Uterus (tissue), 2 donors: ENCODE measurements around the gene CLEC4E.

ENCODE experiments used
- POLR2A ChIP-seq, 2 donors: fragments of 450-650 bp; IDR thresholded peaks; one replicate each; pipeline ENCODE4 v1.6.1; 2016; ENCODE audit warnings: antibody characterized with exemption in 2 of 2, mild to moderate bottlenecking in 1 of 2, moderate library complexity in 1 of 2
- TF ChIP-seq, protein P1 (sequence below), 4 experiments: fragments of 200-600 bp in 2 of 4; fragments of 450-650 bp in 2 of 4; sonication (generic) in 2 of 4; IDR thresholded peaks; one replicate each; pipeline ENCODE4 v1.5.1; 2016 to 2019; ENCODE audit warnings: antibody characterized with exemption in 4 of 4, mild to moderate bottlenecking in 2 of 4, moderate library complexity in 1 of 4

GRCh38 chr12:8584004-8584403, 43.3 kb upstream of the CLEC4E start:
- TF ChIP-seq, protein P1, sequence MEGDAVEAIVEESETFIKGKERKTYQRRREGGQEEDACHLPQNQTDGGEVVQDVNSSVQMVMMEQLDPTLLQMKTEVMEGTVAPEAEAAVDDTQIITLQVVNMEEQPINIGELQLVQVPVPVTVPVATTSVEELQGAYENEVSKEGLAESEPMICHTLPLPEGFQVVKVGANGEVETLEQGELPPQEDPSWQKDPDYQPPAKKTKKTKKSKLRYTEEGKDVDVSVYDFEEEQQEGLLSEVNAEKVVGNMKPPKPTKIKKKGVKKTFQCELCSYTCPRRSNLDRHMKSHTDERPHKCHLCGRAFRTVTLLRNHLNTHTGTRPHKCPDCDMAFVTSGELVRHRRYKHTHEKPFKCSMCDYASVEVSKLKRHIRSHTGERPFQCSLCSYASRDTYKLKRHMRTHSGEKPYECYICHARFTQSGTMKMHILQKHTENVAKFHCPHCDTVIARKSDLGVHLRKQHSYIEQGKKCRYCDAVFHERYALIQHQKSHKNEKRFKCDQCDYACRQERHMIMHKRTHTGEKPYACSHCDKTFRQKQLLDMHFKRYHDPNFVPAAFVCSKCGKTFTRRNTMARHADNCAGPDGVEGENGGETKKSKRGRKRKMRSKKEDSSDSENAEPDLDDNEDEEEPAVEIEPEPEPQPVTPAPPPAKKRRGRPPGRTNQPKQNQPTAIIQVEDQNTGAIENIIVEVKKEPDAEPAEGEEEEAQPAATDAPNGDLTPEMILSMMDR (IDR thresholded peaks at IDR 0.05) = no peak
- TF ChIP-seq POLR2A (IDR thresholded peaks at IDR 0.05) = no peak
